Urothelium cell line (cell line): ENCODE data around the gene OR2L8.
"Not testable (repeated sequence)": the region's sequence is repeated elsewhere in the genome, so short reads cannot be mapped to it uniquely, and the experiment has no call there.

Experiments used
- DNase-seq: peaks from one replicate; pipeline ENCODE4 v3.0.0; 2011; ENCODE audit warnings: low spot score, mixed read lengths
- FAIRE-seq: peaks from 2 replicates; lab custom pipeline; 2011; peaks lifted over from hg19 to GRCh38; lab: Jason Lieb, UNC

The OR2L8 gene, protein sequence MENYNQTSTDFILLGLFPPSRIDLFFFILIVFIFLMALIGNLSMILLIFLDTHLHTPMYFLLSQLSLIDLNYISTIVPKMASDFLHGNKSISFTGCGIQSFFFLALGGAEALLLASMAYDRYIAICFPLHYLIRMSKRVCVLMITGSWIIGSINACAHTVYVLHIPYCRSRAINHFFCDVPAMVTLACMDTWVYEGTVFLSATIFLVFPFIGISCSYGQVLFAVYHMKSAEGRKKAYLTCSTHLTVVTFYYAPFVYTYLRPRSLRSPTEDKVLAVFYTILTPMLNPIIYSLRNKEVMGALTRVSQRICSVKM

DNA sequence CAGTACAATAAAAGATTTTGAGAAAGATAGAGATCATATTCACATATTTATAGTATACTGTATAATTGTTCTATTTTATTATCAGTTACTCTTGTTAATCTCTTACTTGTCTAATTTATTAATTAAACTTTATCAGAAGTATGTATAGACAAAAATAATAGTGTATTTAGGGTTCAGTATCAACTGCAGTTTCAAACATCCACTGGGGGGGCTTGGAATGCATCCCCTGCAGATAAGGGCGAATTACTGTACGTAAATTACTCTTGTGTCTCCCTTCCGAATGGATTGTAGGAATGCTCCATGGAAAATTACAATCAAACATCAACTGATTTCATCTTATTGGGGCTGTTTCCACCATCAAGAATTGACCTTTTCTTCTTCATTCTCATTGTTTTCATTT lies at the start of gene OR2L8:
TSS of gene OR2L8 (plus strand) at position 301 of the 400 bp plus-strand sequence. CDS start at position 301, 0 bp downstream.
- FAIRE-seq = no peak
- DNase-seq = no peak

DNA sequence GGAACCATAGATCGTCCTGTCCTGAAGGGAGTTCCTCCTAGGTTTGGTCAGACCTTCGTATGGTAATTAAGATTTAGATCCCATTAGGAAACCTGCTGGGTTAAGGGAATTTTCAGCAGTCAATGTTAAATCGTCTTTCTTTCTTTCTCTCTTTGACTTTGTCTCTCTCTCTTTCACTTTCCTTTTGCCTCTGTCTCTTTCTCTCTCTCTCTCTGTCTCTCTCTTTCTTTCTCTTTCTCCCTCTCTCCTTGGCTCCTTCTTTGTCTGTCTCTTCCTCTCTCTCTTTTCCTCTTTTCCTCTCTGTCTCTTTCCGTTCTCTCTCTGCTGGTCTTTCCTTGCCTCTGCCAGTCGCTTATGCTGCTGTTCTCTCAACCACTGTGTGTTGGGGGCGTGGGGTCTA lies 44.5 kb upstream of the OR2L8 start:
- FAIRE-seq (no peak), DNase-seq (no peak)

DNA sequence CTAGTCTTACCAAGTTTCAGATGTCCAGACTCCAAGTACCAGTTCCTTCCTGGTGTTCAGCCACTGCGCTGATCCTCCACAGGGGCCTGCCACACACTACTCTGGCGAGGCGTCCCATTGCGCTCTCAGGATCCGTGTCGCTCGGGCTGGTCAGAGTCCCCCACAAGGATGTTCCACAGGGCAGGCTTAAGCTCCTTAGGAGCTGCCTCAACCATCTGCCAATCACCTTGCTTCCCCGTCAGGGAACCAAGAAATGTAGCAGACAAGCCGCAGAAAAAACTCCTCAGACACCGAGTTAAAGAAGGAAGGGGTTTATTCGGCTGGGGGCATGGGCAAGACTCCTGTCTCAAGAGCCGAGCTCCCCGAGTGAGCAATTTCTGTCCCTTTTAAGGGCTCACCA lies 43.5 kb upstream of the OR2L8 start:
- FAIRE-seq (no peak), DNase-seq (no peak)

DNA sequence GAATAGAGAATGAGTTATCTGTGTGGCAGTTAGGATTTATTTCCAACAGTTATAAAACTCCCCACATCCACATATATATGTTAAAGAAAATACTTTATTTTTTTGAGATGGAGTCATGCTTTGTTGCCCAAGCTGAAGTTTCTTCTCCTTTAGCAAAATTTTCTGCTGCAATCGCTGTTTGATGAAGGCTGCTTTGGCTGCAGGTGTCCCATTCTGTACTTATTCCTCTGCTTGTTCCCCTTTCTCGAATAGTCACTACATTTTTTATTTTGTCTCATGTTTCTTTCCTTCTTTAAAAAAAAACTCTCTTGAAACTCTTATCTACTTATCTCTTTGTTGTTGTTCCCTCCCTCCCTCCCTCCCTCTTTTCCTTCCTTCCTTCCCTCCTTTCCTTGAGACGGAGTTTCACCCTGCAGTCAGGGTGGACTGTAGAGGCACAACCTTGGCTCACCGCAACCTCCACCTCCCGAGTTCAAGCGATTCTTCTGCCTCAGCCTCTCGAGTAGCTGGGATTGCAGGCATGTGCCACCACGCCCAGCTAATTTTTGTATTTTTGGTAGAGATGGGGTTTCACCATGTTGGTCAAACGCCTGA lies 42.7 kb upstream of the OR2L8 start:
- FAIRE-seq = no peak
- no peak for DNase-seq

DNA sequence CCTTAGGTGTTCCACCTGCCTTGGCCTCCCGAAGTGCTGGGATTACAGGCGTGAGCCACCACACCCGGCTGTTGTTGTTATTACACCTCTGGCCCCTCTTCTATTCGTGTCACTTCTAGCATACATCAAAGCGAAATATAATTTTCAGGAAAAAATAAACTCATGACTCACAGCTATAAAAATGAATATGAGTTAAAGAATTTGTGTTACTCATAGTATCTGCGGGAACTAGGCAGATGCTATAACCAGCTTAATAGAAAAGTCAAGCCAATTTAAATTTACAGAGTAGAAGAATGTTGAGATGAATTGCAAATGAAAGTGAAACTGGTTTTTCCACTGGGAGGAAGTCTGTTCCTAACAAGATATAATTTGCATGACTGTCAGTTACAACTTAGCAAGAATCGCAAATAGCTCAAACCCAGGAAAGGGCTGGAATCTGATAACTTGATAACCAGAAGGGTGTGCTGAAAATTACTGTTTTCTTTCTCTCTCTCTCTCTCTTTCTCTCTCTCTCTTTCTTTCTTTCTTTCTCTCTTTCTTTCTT lies 42.1 kb upstream of the OR2L8 start:
- FAIRE-seq (no peak), DNase-seq (peak; percentile 50)

DNA sequence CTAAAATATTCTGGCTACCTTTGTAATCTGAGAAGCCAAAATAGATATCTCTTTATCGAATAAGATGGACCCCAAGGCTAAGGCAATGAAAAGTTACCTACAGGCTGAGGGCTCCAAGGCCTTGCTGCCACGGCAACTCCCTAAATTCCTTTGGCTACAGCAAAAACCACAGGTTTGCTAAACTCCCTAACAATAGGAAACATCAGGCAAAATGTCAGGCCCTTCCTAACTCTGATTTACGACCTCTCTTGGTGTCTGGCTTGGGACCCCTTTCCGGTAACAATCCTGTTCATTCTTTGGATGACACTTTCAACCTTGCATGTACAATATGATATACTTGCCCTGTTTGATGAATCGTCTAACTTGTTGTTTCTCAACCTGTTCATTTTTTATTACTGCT lies 39.9 kb upstream of the OR2L8 start:
- DNase-seq = peak; percentile 41
- no peak for FAIRE-seq

DNA sequence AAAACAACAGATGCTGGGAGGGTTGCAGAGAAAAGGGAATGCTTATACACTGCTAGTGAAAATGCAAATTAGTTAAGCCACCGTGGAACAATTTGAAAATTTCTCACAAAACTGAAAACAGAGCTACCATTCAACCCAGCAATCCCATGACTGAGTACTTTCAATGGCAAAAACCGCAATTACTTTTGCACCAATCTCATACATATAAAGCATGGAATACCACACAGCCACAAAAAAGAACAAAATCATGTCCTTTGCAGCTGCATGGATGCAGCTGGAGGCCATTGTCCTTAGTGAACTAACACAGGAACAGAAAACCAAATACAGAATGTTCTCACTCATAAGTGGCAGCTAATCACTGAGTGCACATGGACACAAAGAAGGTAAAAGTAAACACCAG lies 34.9 kb upstream of the OR2L8 start:
- DNase-seq = no peak
- FAIRE-seq = no peak

DNA sequence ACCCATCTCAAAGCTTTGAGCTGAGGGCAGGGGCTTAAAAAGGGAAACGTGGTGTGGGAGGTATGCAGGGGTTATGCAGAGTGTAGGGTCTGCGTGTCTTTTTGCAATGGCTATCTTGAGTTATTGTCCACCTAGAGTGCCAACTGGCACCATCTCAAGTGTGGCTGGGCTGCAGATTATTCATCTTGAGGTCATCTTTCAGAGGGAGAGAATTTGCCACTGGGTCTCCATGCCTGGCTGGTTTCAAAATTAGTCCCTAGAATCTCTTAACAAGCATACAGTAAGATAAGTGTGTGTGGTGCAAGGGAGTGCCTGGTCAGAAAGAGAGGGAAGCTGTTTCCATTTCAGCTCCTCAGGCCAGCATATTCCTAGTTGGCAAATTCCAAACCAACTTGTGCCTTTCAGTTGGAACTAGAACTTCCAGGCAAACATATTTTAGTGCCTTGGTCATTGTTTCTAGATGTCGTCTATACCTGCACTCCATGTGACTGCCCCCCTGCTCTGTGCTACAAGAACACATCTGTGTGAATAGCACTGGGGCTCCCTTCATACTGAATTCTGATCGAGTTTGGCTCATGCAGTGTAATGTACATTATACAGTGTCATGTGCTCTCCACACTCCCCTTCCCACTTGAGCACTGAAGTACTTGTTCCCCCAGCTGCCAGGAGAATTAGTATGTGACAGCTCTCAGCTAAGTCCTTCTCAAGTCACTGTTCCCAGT lies 33.6 kb upstream of the OR2L8 start:
- DNase-seq (no peak), FAIRE-seq (peak; percentile 27)

DNA sequence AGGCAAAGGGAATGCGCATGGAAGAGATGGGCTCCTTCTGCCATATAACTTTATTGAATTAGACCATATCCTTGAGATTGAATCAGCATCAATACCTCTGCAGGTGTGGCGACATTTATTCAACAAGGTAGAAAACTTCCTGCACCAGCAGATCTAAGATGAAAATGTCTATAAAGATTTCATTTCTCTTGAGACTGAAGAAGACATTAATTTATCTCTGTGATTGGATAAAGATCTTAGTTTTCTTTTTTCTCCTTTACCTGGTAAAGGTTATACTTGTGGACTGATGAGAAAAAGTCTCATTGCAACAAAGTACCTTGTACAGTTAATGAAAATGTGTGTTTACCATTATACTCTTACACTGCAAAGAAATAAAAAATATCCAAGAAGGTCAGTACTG lies 28.7 kb upstream of the OR2L8 start, which contains the start of gene OR2T8:
TSS of gene OR2T8 (plus strand) at position 301 of the 400 bp plus-strand sequence. CDS start 766 bp downstream, outside the sequence.
- FAIRE-seq = no peak
- DNase-seq = no peak

DNA sequence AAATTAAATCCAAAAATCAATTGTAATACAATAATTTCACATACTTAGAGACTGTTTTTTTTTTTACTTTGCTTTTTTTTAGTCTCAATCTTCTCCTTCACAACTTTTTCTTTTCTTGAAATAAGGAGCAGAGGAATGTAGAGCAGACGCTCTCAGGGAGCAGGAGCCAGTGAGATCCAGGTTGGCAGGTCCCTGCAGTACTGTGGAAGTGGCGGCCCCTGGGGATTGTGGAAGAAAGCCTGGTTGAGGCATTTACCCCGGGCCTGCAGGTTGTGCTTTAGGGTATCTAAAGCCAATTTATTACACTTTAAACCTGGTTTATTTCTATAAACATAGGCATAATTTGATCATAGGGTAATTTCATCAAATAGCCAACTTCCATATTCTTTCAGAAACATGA lies 24.7 kb upstream of the OR2L8 start:
- no peak for FAIRE-seq
- DNase-seq = no peak

DNA sequence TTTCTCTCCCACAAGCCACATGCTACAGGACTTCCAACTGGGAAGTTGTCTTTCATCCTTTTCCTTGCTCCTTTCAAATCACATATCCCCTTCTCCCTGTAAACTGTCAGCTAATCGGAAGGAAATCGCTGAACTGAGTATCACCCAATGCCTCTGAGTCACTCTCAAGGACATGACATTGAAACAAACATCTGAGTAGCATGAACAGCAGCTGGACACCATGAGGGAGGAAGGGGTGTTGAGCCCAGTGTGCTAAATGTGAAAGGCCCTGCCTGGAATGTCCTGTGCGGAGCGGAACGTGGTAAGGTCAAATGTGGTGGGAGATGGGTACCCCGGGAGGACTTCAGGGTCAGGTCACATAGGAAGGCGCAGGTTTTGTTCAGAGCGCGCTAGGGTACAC lies 23.8 kb upstream of the OR2L8 start, which contains the start of gene OR2AJ1:
TSS of gene OR2AJ1 (plus strand) at position 22 of the 400 bp plus-strand sequence. CDS start 8,880 bp downstream, outside the sequence.
- FAIRE-seq = no peak

DNA sequence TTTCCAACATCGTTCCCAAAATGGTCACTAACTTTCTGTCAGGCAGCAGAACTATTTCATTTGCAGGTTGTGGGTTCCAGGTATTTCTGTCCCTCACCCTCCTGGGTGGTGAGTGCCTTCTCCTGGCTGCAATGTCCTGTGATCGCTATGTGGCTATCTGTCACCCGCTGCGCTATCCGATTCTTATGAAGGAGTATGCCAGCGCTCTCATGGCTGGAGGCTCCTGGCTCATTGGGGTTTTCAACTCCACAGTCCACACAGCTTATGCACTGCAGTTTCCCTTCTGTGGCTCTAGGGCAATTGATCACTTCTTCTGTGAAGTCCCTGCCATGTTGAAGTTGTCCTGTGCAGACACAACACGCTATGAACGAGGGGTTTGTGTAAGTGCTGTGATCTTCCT lies 14.7 kb upstream of the OR2L8 start:
- FAIRE-seq = no peak
- no peak for DNase-seq

More for the DNA sequence above, 23.8 kb upstream of the OR2L8 start, which contains the start of gene OR2AJ1:
- DNase-seq = no peak

DNA sequence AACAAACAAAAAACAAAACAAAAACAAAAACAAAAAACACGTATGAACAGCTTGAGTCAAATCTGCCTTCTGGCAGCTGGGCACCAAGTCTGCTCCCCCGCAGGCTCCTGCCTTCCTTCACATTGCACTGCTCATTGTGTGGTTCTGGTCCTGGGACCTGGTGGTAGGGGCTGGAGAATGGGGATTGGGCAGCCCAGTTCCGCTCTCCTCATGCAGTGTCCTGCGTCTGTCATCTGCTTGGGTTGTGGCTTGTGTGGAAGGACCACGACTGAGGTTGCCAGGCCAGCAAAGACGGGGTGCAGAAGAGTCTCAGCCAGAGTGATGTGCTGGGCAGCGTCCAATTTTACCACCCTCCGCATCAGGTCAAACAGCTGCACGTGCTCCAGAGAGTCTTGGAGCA lies 12.9 kb upstream of the OR2L8 start:
- FAIRE-seq (no peak), DNase-seq (no peak)

DNA sequence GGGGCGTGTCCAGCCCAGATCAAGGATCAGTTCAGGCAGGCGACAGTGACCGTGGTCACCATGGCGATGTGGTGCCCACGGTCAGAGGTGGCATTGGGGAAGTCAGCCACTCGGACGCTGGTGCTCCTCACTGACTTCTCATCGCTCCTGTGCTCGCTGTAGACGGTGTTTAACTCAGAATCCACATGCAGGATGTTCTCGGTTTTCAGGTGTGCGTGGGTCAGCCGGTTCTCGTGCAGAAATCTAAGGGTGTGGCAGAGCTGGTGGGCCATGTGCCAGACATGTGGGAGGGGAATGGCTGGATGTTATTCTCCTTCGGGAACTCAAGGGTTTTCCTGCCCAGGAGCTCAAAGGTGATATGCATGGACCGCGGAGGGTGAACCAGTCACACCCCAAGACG lies 12.2 kb upstream of the OR2L8 start:
- FAIRE-seq = no peak
- DNase-seq = no peak

DNA sequence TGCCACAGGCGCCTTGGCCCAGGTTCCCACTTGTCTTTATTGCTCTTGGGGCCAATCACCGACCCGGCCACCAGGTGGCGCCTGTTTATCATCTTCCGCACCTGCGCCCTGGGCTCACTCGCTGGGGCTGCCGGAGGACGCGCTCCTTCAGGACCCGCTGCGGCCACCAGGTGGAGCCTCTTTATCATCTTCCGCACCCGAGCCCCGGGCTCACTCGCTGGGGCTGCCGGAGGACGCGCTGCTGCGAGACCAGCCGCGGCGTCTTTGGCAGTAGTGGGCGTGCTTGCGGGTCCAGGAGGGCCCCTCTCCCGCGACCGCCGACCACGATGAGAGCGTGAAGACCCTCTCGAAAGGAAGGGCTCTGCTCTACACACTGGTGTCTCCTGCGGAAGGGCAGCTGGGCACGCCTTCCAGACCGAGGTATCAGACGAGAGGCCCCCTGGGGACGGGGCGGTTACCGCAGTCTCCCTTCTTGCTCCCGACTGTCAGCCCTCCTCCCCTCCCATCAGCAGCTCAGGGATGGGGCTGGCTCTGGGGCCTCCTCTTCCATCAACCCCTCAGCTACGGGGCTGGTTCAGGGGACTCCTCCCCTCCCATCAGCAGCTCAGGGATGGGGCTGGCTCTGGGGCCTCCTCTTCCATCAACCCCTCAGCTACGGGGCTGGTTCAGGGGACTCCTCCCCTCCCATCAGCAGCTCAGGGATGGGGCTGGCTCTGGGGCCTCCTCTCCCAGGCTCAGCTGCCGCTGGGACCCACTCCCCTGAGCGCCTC lies 11.5 kb upstream of the OR2L8 start:
- peak; percentile 22 for DNase-seq
- not testable (repeated sequence) for FAIRE-seq

DNA sequence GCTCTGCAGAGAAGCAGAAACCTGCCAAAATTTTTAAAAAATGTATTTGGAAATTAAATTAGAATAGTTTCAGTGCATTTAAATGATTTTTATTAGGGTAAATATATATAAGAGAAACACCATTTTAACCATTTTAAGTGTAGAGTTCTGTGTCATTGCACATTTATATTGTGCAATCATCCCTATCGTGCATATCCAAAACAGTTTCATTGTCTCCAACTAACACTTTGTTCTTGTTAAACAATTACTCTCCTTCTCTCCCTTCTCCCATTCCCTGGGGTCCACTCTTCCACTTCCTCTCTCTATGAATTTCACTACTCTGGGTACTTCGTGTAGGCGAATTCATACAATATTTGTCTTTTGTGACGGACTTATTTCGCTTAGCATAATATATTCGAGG lies 6.0 kb upstream of the OR2L8 start:
- FAIRE-seq (no peak), DNase-seq (no peak)

DNA sequence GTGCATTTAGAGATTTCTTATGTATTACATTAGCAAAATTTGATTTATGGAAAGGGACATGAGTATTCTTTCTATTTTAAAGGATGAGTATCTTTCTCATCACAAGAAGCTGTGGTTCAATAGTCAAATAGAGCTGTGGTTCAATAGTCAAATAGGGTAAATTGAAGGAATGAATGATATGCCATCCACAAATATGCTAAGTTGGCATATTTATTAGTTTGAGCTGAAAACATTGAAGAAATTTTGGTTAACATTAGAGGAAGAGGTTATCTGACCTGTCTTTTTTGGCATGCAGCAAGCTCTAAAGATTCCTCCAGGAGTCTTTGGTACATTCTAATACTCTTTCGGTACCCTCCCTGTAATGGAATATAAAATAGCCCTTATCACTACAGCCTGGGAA lies 4.8 kb downstream of the OR2L8 start:
- no peak for FAIRE-seq
- no peak for DNase-seq

DNA sequence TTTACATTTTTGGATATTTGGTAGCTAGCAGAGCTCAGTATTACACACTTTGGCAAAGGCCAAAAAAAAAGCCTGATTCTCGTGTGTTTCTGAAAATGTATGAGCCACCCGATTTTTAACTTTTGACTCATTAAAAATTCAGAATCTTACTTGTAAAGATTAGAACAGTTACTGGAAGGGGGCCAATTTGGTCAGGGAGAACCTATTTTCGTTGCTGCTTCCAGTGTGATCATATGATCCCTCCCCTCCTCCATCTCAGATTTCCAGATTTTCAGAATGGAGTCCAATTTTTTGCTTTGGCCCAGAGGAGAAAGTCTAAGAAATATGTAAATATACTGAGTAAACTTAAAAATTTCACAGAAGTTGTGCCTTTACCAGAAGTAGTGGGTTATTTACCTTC lies 13.1 kb downstream of the OR2L8 start:
- DNase-seq (no peak), FAIRE-seq (no peak)

DNA sequence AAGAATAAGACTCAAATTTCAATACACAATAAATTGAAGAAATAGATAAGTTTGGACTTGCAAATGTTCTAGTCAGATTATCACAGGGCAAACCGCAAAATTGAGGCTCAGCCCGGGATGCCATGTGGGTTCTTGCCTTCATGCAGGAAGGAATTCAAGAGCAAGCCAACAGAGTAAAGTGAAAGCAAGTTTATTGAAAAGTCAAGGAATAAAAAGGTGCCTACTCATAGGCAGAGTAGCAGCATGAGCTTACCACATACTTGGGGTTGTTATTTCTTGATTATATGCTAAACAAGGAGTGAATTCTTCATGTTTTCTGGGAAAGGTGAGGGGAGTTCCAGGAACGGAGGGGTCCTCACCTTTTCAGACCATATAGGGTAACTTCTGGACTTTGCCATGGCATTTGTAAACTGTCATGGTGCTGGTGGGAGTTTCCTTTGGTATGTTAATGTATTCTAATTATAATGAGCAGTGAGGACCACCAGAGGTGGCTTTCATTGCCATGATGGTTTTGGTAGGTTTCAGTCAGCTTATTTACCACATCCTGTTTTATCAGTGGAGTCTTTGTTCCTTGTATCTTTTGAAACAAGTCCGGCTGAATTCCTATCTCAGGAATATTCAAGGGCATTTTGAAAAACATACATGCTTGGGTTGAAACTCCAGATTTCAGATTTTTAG lies 14.4 kb downstream of the OR2L8 start:
- FAIRE-seq = no peak

DNA sequence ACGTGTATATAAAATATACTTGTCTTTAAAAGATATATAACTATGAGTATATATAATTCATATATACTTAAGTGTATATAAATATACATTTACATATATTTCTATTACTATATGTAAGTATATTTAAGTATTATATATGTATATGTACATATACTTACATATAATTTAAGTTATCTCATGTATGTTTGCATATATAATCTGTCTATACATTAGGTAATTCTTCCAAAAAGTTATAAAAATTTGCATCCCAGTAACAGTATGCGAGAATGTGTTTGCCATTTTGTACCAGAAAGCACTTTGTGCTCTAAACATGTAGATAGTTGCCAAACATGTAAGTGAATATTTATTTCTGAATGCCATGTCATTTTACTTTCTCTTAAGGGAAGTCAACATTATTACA lies 16.3 kb downstream of the OR2L8 start, which contains the start of gene OR2AK2:
TSS of gene OR2AK2 (plus strand) at position 301 of the 400 bp plus-strand sequence. CDS start 144 bp downstream, outside the sequence.
- DNase-seq = no peak
- FAIRE-seq = no peak

More for the DNA sequence above, 14.4 kb downstream of the OR2L8 start:
- peak; percentile 16 for DNase-seq
